HG03066 (cell line): Measurements from ENCODE around the gene RPIA.
A peak's percentile ranks its signal among the peaks of the same experiment; 100 is the strongest.
"Not testable (repeated sequence)": the region's sequence is repeated elsewhere in the genome, so short reads cannot be mapped to it uniquely, and the experiment has no call there.

Source experiments
- ATAC-seq: cut with Tn5 transposase; IDR thresholded peaks from one replicate; pipeline ENCODE4 v1.9.1; 2021; ENCODE audit warnings: low read depth; ENCODE audit not compliant: unreplicated experiment

The RPIA gene

DNA sequence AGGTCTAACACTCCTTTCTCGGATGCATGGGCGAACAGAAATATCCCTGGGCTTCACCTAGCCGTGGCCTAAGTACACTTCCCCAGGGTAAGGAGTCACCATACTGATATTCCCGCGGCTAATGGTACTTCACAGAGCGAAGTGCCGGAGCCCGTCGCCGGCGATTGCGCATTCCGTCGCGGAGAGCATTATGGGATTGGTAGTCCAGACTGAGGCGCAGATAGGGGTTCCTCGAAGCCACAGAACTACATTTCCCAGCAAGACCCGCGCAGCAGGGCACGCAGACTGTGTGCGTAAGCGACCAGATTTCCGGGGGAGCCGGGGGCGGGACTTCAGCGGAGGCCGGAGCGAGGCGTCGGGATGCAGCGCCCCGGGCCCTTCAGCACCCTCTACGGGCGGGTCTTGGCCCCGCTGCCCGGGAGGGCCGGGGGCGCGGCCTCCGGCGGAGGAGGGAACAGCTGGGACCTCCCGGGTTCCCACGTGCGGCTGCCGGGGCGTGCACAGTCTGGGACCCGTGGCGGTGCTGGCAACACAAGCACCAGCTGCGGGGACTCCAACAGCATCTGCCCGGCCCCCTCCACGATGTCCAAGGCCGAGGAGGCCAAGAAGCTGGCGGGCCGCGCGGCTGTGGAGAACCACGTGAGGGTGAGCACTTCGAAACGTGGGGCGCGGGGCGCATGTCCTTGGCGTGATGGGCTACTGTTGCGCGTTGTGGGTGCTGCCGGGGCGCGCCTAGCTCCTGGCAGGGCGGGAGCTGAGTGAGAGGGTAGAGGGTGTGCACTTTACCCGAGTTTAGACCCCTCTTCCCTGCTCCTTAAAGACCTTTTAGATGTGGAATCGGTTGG is at the start of gene RPIA:
TSS of gene RPIA (plus strand) at position 335 of the 845 bp plus-strand sequence. CDS start at position 361, 26 bp downstream.
- ATAC-seq: peak; percentile 96

DNA sequence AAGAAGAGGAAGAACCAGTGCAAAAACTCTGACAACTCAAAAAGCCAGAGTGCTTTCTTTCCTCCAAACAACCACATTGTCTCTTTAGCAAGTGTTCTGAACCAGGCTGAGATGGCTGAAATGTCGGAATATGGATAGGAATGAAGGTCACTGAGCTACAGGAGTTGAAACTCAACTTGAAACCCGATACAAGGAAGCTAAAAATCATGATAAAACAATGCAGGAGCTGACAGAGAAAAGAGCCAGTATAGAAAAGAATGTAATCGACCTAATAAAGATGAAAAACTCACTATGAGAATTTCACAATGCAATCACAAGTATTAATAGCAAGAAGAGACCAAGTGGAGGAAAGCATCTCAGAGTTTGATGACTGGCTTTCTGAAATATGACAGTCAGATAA is 49.2 kb upstream of the RPIA start:
- no peak for ATAC-seq

DNA sequence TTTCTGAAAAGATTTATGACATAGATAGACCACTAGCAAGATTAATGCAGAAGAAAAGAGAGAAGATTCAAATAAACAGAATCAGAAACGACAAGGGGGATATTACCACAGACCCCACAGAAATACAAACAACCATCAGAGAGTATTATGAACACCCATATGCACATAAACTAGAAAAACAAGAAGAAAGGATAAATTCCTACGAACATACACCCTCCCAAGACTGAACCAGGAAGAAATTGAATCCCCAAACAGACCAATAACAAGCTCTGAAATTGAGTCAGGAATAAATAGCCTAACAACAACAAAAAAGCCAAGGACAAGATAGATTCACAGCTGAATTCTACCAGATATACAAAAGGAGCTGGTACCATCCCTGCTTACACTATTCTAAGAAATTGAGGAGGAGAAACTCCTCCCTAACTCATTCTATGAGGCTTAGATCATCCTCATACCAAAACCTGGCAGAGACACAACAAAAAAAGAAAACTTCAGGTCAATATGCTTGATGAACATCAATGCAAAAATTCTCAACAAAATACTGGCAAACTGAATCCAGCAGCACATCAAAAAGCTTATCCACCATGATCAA is 46.1 kb upstream of the RPIA start:
- ATAC-seq: not testable (repeated sequence)

DNA sequence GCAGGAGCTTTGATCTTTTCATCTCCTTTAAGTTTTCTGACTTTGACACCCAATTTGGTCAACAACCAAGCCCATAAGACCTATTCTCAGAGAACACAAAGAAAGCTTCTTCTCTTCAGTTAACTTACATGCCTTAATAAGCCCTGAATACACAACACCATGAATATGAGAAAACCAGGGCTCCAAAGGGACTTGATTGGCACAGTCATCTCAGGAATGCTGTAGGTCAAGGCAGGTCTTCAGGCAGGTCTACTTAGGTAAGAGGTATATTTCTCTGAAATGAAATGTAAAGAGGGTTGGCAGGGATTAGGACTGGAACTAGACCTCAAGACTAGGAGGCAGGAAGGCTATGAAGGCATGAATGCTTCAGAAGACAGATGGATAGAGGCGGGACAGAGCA is 39.8 kb upstream of the RPIA start:
- ATAC-seq: no peak

DNA sequence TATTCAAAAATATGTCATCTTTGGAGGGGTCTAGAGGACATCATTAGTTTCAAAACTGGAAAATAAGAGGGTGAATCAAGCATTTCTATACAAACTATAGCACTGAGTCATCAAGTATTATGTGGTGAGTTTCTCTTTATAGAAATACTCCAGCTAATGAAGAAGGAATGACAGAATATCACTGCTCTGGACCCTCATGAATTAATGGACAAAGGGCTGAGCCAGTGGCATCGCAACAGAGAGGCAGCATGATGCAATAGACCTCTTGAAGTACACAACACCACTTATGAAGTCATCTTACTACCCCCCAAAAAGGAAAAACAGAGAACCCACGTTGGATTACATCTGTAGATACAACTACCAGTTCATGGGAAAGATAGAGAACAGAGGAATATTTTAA is 36.8 kb upstream of the RPIA start:
- no peak for ATAC-seq

DNA sequence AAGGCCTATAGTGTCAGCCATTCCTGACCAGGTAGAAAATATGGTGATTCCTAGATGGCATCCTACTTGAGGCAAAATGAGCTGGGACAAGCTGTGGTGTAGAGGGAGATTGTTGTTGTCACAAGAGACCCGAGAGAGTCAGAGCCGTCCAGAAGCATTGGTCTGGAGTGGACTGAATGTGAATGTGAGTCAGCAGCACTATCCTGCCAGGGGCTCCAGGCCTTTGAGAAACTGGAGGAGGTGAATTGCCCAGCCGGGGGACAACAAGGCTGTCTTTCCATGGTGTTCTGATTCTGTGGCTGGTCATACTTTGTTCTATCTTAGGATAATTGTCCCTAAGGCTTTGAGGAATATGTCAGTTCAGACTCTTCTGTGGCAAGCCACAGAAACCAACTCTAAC is 34.8 kb upstream of the RPIA start:
- ATAC-seq: no peak

DNA sequence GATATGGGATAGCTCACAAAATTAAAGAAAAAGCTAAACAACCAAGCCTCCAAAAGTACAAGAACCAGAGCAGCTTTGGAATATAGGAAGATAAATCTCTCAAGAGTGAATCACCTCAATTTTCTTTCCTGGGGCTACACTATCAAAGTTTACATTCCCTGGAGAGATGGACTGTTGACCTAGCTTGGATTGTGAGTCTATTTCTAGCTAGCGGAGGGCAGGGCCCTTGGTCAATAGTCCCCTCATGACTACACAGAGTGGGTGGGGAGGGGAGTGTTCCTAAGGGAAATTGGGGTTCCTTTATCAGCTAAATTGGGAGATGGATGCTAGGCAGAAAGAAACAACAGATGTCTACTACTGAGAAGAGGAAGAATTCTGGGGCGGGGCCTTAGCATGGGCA is 34.3 kb upstream of the RPIA start:
- ATAC-seq: no peak

DNA sequence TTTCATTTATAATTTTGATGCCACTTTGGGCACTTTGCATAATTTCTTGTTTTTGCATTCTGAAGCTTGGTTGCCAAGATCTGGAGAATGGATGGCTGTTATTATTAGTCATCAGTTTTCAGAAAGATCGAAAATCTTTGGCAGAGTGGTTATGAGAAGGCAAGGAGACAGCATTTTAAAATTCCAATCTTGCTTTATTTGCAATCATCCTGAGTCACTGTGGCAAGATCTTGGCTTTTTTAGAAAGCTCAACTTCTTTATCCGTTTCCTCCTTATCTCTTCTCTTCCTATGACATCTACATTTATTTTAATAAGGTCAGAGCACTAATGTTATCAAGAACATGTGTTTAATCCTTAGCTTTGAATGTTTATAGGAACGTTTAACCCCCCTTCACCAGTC is 33.1 kb upstream of the RPIA start:
- no peak for ATAC-seq

DNA sequence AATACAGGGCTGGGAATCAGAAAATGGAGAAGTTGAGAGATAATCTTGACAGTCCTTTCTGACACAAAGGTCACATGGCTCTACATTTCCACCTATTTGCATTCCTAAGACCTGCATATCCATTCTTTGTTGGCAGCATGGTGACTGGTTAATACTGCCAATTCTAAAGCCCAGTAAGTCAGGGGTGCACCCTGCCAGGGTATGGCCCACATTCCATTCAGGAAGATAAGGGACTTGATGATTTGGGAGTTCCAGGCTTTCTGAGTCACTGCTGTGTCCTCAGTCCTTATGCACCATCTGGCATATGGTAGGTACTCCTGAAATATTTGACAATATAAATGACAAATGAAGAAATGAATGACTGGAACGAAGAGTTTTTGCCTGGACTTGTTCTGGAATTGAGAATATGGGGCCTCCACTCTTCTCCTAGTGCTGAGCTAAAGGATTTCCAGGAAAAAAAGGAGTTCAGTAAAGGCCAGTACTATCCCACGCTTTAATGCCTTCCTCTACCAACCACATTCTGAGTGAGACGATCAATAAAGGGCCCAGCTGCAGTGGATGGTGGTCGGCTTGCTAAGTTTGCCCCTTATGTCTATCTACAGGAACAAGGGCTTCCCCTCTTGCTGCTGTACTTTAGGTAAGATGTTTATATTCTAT is 32.5 kb upstream of the RPIA start:
- ATAC-seq: no peak

DNA sequence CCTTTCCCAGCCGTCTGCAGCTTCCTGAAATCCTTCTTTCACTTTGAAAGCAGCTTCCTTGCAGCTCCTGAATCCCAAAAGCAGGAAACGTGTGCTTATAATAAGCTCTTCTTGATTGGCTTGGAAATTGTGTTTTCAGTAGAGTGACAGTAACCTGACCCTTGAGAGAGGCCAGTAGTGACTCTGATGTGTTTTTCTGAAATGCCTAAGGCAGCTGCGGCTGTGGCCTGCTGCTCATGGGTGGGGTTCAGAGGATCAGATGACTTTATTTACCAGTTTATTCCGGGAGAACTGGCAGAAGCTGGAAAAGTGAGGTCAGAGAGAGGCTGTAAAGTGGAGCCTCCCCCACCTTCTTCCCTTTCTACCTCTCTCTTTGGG is 31.9 kb upstream of the RPIA start:
- no peak for ATAC-seq

DNA sequence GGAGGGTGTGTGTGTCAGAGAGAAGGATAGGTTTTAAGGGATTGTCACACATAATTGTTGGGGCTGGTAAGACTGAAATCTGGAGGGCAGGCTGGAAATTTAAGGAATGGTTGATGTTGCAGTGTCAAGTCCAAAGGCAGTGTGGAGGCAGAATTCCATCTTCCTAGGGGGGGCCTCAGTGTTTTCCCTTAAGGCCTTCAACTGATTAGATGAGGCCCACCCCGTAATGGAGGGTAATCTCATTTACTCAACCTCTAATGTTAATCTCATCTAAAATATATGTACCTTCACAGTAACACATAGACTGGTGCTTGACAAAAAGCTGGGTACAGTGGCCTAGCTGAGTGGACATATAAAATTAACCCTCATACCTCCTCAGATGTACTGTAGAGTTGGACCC is 30.9 kb upstream of the RPIA start:
- ATAC-seq: no peak

DNA sequence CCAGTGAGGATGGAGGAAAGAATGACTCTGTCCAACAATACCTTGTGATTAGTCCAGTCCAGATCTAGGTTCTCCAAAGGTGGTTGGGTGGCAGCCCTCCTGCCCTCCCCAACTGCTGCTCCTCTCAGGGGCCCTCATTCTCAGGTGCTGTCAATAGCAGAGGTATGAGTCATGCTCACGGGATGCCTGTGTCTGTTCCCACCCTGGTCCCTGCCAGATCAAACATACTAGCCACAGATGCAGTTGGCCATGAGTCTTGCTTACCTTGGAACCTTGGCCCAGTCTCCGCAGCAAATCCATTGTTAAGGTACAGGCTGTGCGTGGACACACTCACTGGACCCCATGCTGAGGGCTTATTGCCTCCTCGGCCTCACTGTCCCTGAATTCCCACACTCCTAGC is 24.9 kb upstream of the RPIA start:
- no peak for ATAC-seq

DNA sequence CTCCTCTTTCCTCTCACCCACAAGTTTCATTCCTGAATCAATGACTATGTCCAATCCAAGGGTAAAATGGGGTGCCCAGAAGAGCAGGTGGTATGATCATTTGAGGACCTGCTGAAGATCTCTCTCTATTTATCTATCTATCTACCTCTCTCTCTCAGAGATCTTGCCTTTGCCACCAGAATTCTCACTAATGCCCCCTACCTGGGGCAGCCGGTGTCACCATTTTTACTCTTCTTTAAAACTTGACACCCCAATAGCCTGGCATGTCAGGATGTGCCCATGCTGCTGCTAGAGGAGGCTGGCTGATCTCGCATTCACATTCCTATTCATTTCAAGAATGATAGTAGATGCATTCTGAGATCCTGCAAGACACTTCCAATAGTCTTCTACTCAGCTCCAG is 24.3 kb upstream of the RPIA start:
- ATAC-seq: no peak

DNA sequence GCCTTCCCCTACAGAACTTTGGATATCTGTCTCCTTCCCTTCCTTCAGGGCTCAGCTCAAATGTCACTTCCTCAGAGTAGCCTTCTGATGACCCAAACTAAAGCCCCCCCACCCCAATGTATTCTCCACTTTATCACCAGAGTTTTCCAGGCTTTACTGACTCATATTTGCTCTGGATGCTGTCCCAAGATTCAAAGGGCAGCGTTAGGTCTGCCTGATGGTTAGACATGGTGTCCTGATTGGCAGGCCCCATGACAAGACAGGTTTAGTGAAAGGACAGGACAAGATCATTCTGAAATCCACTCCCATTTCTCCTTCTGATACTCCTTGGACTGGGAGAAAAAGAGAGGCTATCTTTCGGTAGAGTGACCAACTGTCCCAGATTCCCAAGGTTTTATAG is 22.6 kb upstream of the RPIA start:
- ATAC-seq: no peak

DNA sequence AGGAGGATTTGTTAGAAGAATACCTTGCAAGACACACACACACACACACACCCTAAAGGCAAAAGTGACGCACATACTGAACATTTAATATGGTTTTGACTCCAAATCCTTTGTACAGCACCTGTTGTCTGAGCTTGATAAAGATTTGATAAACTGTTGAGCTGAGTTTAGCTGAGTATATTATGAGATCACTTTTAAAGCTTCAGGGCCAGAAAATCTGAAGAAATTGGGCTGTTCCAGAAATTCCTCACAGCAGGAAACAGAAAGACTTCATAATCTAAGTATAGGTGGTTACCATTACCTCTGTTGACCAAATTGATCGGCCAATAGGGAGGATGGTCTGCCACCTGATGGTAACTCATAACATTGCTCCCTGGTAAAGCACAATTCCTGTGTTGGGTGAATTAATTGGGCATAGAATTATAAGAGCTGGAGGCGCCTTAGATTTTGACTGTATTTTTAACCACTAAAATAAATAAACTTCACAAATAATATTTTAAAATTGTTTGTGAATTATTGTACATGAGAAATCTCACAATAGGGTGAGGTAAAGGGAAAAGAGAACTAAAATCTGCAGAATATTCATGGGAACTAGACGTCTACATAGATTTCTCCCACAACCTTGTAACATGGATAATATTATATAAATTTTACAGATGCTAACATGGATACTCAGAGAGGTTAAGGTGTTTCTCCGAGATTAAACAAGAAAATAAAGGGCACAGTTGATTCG is 21.8 kb upstream of the RPIA start:
- ATAC-seq: no peak

DNA sequence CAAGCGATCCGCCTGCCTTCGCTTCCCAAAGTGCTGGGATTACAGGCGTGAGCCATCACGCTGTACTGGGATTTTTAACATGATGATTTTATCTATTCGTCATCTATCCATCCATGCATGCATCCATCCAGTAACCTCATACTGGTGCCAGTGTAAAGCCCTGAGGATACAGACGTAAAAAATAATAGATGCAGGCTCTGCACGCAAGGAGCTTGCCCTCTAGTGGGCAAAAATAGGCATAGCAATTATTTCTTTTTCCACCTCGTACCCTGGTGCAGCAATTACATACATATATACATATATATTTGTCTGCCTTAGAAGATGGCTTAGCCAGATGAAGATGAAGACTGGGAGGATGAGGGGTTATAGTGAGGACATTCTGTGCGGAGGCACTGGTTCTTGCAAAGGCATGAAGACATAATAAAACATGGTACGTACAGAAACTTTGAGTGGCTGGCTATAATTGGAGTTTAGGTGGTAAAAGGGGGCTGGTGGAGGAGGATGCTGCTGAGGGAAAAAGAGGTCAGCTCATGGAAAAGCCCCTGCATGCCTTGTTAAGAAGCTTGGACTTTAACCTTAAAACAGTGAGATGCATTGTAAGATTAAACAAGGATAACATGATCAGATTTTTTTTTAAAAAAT is 19.6 kb upstream of the RPIA start:
- ATAC-seq: no peak

DNA sequence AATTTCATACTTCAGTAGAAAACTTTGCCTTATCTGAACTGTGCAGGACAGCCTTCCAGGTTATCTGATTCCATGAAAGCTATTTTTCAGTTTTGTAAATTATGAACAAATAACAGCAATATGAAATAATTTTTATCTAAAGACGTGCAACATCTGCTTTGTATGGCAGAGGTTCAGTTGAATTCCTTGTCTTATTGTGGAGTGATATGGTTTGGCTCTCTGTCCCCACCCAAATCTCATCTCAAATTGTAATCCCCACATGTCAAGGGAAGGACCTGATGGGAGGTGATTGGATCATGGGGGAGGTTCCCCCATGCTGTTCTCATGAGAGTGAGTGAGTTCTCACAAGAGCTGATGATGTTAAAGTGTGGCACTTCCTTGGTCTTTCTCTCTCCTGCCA is 18.1 kb upstream of the RPIA start:
- no peak for ATAC-seq

DNA sequence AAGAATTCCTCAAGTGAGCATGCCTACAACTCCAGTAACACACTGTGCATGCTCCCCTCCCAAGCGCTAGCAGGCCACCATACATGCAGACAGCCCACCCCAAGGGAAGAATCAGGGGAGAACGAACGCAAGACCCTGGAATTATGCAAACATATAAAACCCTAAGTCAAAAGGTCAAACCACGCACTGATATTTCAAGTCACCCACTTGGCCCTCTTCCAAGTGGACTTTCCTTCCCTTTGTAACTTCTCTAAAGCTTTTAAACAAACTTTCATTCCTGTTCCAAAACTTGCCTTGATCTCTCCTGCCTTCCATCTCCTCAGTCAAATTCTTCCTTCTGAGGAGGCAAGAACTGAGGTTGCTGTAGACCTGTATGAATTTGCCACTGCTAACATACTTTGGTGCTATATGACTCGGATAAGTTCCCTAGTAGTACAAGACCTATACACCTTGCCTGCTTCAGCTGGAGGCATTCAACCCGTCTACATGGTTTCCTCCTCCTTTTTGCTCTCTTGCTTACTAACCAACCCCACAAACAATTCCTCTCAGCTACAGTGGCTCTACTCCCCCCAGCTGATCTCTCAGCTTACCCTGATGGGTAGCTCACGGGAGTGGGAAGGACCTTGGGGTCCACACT is 11.1 kb upstream of the RPIA start:
- ATAC-seq: no peak

DNA sequence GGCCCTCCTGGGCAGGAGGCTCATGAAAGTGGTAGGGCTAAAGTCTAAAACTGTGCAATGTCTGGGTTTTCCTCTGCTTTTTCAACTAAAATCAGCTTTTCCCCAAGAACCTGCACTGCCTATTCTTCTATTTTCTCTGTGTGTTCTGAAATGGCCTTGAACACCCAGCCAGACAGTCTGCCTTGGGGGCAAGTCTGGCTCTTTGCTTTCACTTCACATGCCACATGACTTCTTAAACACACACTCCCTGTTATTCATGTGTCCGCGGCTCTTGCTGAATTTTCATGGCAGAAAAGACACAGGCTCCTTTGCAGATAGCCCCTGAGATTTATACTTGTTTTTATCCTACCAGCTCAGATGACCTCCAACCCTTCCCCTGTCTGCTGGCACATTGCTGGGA is 10.6 kb upstream of the RPIA start:
- ATAC-seq: no peak
